Vagina (tissue), 2 donors: Measurements from ENCODE around the gene KRTAP10-12.

ENCODE experiments used
- CTCF ChIP-seq, 3 experiments: fragments of 450-650 bp in 2 of 3; fragments of 200-600 bp in 1 of 3; sonication (generic) in 1 of 3; IDR thresholded peaks; one replicate each; pipeline ENCODE4 v1.5.1; 2017 to 2019; ENCODE audit warnings: antibody characterized with exemption in 3 of 3, mild to moderate bottlenecking in 2 of 3, moderate library complexity in 2 of 3
- POLR2A ChIP-seq, 2 donors: fragments of 450-650 bp; IDR thresholded peaks; one replicate each; pipeline ENCODE4 v1.6.1; 2017; ENCODE audit warnings: antibody characterized with exemption in 2 of 2, mild to moderate bottlenecking in 2 of 2, moderate library complexity in 2 of 2
- POLR2AphosphoS5 ChIP-seq, 2 donors: sonication (generic); formaldehyde crosslinking; IDR thresholded peaks; one replicate each; pipeline ENCODE4 v1.9.0; 2017; ENCODE audit warnings: antibody characterized with exemption in 2 of 2, mild to moderate bottlenecking in 2 of 2, low read depth in 1 of 2; ENCODE audit not compliant: insufficient read depth in 1 of 2

DNA sequence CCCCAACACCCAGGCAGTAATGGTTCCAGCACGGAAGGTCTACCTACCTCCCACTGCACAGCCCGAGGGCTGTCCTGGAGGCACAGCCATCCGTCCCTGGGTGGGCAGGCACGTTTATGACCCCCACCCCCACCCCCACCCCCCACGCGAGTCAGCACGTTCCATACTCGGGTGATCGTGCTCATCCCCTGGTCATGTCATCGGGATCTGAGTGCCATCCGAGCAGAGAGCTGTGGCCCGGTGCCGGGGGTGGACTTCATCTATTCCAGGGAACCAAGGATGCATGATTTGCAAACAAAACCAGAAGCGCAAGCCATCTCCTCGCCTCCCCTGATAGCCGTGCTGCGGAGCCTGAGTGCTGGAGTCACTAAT, 13.3 kb downstream of the KRTAP10-12 start:
- TF ChIP-seq CTCF (IDR thresholded peaks at IDR 0.05): no peak
- no peak for TF ChIP-seq POLR2A (IDR thresholded peaks at IDR 0.05)
- TF ChIP-seq POLR2AphosphoS5 (IDR thresholded peaks at IDR 0.05; ENCODE audit: insufficient read depth in 1 of 2, low read depth in 1 of 2): no peak
